GM12878 (cell line): ENCODE measurements around the gene CEP19.
A peak's percentile ranks its signal among the peaks of the same experiment; 100 is the strongest.

Experiments
- CBX3 ChIP-seq: fragments of 200-600 bp; sonication (generic); IDR thresholded peaks from 2 replicates; pipeline ENCODE4 v1.6.1; 2016; ENCODE audit warnings: low read depth, borderline replicate concordance
- CEBPB ChIP-seq, 2 experiments: fragments of 150-350 bp in 1 of 2; IDR thresholded peaks; 2 replicates each; pipeline ENCODE4 v1.6.1; 2012 to 2014; ENCODE audit warnings: low read depth in 2 of 2, low read length in 2 of 2, borderline replicate concordance in 1 of 2, inconsistent platforms in 1 of 2
- CHD2 ChIP-seq: IDR thresholded peaks from 2 replicates; pipeline ENCODE4 v1.6.1; 2011; ENCODE audit warnings: low read depth, low read length, improper control_type of control experiment, borderline replicate concordance
- TAF1 ChIP-seq: IDR thresholded peaks from 2 replicates; pipeline ENCODE4 v1.6.1; 2011; ENCODE audit warnings: mild to moderate bottlenecking, low read depth, low read length, borderline replicate concordance
- ZNF24 ChIP-seq: fragments of 450-650 bp; IDR thresholded peaks from 2 replicates; pipeline ENCODE4 v1.6.1; 2017; ENCODE audit warnings: antibody characterized with exemption, mild to moderate bottlenecking
- TF ChIP-seq, protein P1 (sequence below), 3 experiments: IDR thresholded peaks in 2 of 3; conservative IDR thresholded peaks in 1 of 3; 2 replicates each; pipeline ENCODE4 v1.5.1; 2011; ENCODE audit warnings: low read depth in 3 of 3, low read length in 3 of 3, mild to moderate bottlenecking in 3 of 3, control low read depth in 2 of 3, moderate library complexity in 2 of 3, inconsistent platforms in 1 of 3, mixed read lengths in 1 of 3; ENCODE audit not compliant: control insufficient read depth in 2 of 3, insufficient read depth in 1 of 3; ENCODE audit errors: extremely low read depth in 1 of 3

DNA sequence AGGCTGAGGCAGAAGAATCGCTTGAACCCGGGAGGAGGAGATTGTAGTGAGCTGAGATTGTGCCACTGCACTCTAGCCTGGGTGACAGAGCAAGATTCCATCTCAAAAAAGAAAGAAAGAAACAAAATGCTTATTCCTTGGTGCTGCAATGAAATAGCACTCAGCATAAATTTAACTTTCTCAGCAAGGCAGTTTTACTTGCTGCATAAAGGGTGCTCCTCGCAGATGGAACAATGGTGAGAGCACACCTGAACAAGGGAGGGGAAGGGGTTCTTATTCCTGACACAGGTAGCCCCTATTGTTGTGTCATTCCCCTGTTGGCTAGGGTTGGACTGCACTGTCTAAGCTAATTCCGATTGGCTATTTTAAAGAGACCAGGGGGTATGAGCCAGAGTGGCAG, 44.7 kb upstream of the CEP19 start:
- TF ChIP-seq, protein P1, sequence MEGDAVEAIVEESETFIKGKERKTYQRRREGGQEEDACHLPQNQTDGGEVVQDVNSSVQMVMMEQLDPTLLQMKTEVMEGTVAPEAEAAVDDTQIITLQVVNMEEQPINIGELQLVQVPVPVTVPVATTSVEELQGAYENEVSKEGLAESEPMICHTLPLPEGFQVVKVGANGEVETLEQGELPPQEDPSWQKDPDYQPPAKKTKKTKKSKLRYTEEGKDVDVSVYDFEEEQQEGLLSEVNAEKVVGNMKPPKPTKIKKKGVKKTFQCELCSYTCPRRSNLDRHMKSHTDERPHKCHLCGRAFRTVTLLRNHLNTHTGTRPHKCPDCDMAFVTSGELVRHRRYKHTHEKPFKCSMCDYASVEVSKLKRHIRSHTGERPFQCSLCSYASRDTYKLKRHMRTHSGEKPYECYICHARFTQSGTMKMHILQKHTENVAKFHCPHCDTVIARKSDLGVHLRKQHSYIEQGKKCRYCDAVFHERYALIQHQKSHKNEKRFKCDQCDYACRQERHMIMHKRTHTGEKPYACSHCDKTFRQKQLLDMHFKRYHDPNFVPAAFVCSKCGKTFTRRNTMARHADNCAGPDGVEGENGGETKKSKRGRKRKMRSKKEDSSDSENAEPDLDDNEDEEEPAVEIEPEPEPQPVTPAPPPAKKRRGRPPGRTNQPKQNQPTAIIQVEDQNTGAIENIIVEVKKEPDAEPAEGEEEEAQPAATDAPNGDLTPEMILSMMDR (IDR thresholded peaks at IDR 0.05 in 2 of 3, conservative IDR thresholded peaks at IDR 0.05 in 1 of 3; ENCODE audit: control insufficient read depth in 2 of 3, extremely low read depth in 1 of 3, insufficient read depth in 1 of 3, low read depth in 3 of 3, low read length in 3 of 3): no peak
- TF ChIP-seq CHD2: no peak
- TF ChIP-seq CEBPB (IDR thresholded peaks at IDR 0.05; ENCODE audit: borderline replicate concordance in 1 of 2, low read depth in 2 of 2, low read length in 2 of 2): no peak
- TF ChIP-seq ZNF24: no peak
- peak; percentile 46; the same call in 1 of the 2 replicates for TF ChIP-seq CBX3
- TF ChIP-seq TAF1: no peak
